HFF-Myc (cell line): ENCODE results near the gene CNTN1.
"Not testable (repeated sequence)": the region's sequence is repeated elsewhere in the genome, so short reads cannot be mapped to it uniquely, and the experiment has no call there.

Experiments
- DNase-seq: peaks from one replicate; pipeline ENCODE4 v3.0.0-alpha.2; 2011; ENCODE audit warnings: low read depth; ENCODE audit errors: extremely low read depth
- H3K4me3 ChIP-seq: replicated peaks from 2 replicates; pipeline ENCODE4 v1.5.1; 2011; ENCODE audit warnings: low read depth, mild to moderate bottlenecking, control low read depth, low read length
- CTCF ChIP-seq: IDR thresholded peaks from 2 replicates; pipeline ENCODE4 v1.5.1; 2012; ENCODE audit warnings: mild to moderate bottlenecking, low read depth, low read length, control low read depth; ENCODE audit errors: missing control alignments

CNTN1 gene

GRCh38 chr12:41073633-41074472, 381.6 kb downstream of the CNTN1 start:
- no peak for DNase-seq

GRCh38 chr12:41074473-41074769, 382.2 kb downstream of the CNTN1 start:
- no peak for DNase-seq
- no peak overlapping the region for H3K4me3 ChIP-seq
- TF ChIP-seq CTCF: no peak

More at GRCh38 chr12:41073633-41074472, 381.6 kb downstream of the CNTN1 start:
- no peak overlapping the region for H3K4me3 ChIP-seq
- no peak for TF ChIP-seq CTCF

- DNase-seq: no peak
- TF ChIP-seq CTCF: no peak
- H3K4me3 ChIP-seq: no peak overlapping the region
Observed at GRCh38 chr12:41076114-41076513, 383.9 kb downstream of the CNTN1 start.

GRCh38 chr12:41081241-41081640, 389.0 kb downstream of the CNTN1 start:
- not testable (repeated sequence) for DNase-seq, H3K4me3 ChIP-seq

GRCh38 chr12:41089438-41089837, 397.2 kb downstream of the CNTN1 start:
- no peak for TF ChIP-seq CTCF
- no peak for DNase-seq
- no peak overlapping the region for H3K4me3 ChIP-seq

GRCh38 chr12:41092115-41092514, 399.9 kb downstream of the CNTN1 start:
- no peak for TF ChIP-seq CTCF
- no peak for DNase-seq

GRCh38 chr12:41096797-41097196, 404.6 kb downstream of the CNTN1 start:
- no peak for TF ChIP-seq CTCF
- no peak for DNase-seq
- H3K4me3 ChIP-seq: no peak overlapping the region

More at GRCh38 chr12:41092115-41092514, 399.9 kb downstream of the CNTN1 start:
- no peak overlapping the region for H3K4me3 ChIP-seq
